ENCODE data around the gene LTBP2.
A peak's percentile ranks its signal among the peaks of the same experiment; 100 is the strongest.

LTBP2 gene

DNA sequence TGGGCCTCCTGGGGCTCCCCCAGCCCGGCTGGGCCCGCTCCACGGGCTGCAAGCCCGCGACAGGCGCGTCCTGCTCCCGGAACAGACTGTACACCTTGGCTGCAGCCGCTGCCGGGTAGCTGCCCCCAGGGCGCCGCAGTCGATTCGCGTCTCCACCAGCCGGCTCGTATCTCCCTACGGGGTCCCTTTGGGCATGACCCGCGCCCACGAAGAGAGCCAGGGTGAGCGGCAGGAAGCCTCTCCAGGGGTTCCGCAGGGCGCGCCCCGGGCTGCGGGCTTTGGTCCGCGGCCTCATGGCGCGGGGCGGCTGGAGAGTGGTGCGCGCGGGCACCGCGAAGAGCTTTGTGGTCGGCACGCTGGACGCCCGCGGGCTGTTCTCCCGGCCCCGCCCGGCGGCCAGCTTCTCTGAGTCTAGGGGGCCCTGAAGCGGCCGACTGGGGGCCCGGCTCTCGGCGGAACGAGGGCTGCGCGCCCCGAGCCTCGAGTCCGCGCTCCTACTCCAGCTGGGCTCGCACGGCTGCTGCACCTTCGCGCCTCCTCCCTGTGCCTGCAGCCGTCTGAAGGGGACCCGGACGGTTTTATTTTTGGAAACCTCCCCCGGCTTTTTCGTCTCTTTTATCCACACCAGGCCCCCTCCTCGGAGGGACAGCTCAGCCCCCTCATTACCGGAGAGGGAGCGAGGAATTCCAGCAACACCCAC is at the start of gene LTBP2:
Gene LTBP2, minus strand, starts transcription at position 588 of the 700 bp plus-strand sequence. Its CDS starts 293 bp downstream, at position 295.
- DNase-seq (ENCODE audit: low read depth), result no peak

- DNase-seq (ENCODE audit: low read depth), result no peak
Observed at GRCh38 chr14:74660863-74661262, 48.8 kb upstream of the LTBP2 start.

DNA sequence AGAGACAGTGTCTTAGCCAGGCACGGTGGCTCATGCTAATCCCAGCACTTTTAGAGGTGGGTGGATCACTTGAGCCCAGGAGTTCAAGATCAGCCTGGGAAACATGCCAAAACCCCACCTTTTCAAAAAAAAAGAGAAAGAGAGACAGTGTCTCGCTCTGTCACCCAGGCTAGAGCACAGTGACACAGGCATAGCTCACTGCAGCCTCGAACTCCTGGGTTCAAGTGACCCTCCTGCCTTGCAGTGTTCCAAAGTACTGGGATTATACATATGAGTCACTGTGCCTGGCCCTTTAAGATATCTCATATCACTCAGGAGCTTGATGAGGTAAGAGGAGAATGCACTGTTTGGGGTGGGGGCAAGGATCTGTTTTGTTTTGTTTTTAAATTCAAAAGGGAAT is 48.1 kb upstream of the LTBP2 start:
- DNase-seq (ENCODE audit: low read depth), result no peak

GRCh38 chr14:74658535-74659131 is 46.6 kb upstream of the LTBP2 start:
- DNase-seq (ENCODE audit: low read depth), result no peak

DNA sequence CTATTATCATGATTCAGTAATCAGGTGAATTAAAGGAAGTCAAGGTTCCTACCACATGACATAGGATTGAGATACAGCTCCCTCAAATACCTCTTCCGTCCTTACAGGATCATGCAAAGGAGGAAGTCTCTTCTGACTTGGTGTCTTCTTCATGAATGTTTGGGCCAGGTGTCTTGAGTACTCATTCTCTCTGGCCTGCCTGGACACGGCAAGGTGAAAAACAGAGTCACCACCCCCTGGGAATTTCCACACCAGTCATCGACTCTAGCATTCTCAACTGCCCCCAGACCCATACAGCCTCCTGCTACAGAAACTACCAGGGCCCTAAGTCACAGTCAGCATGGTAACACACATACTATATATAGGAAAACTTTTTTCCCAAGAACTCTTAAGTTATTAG is 44.9 kb upstream of the LTBP2 start:
- no peak for DNase-seq (ENCODE audit: low read depth)

- no peak for DNase-seq (ENCODE audit: low read depth)
Observed at GRCh38 chr14:74655599-74656395, 43.8 kb upstream of the LTBP2 start.

DNA sequence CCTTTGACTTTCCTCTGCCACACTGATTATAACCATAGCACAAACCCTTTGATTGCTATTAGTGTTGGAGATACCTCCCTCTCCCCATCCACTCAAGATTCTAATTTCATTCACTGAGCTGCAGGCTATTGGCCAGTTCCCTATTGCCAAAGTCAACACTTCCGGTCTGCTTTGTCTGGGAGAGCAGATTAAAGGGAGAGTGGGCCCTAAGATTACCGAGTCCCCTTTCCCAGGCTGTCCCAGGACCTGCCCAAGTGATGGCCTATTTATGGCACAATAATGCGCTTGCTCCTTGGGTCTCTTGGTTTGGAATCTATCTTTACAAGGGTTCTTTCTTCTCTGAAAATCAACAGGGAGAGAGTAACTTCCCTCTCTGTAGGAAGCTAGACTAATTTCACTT is 42.9 kb upstream of the LTBP2 start:
- DNase-seq (ENCODE audit: low read depth), result no peak

DNA sequence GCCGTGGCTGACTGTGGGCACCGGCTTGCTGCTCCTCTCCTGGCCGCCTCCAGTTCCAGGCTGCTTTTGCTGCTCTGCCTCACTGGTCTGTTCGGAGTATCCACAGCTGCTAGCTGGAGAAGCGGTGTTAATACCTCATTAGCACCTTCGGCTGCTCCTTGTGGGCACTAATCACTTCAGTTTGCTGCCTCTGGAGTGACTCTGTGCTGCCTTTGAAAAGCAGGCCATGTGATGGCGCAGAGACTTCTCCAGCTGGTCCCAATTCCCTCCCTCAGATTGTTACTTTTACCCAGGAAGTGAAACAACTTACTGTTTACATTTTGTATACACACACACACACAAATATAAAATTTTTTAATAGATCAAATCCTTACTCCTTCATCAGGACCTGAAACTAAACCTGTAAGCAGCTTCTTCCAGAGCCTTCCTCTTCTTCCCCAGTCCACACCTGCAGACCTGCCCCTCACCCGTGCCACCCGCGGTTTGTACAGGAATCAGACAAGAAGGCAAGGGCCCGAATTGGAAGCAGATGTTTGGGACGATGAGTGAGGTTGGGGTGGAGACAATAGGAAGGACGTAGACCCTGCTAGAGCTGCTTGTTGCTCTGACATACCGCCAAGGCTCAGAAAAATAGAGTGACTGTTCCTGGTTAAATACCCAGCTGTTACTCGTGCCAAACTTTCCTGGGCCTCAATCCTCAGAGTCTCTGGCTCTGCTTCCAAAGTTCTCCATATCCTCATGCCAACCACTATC is 41.5 kb upstream of the LTBP2 start:
- DNase-seq (ENCODE audit: low read depth), result peak; percentile 60

DNA sequence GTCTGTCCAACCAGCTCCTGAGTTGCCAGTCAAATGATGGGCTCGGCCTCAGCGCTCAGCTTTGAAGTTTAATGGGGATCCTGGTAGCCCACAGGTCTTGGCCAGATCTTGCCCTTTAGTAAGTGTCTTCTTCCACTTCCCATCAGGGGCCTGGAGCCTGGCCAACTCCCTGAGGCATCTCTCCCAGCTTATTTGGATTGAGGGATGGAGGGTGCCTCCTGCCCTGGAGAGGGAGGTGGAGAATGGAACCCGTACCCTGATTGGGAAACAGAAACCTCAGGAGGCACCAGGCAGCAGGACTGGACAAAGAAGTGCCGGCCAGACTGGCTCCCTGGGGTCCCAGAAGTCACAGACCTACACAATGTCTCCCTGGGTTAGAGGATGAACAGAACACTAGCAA is 40.5 kb upstream of the LTBP2 start:
- DNase-seq (ENCODE audit: low read depth), result no peak

- no peak for DNase-seq (ENCODE audit: low read depth)
Observed at GRCh38 chr14:74650927-74651686, 39.1 kb upstream of the LTBP2 start.

DNA sequence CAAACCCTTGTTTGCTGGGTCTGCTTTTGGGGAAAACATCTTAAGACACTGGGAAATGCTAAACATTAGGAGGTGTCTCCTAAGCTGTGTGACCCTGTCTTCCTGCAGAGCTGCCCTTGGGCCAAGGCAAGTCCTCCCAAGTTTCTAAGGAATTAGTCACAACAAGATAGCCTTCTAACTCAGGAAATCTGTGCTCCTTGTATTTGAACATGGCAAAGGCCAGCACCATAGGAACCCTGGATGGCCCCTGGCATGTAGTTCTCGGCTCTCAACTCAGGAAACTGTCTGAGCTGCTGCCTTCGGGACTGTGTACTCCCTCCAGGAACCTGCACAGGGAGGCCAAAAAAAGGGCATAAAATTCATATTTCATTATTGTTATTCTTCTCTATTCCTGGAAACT is 37.6 kb upstream of the LTBP2 start:
- DNase-seq (ENCODE audit: low read depth), result no peak

DNA sequence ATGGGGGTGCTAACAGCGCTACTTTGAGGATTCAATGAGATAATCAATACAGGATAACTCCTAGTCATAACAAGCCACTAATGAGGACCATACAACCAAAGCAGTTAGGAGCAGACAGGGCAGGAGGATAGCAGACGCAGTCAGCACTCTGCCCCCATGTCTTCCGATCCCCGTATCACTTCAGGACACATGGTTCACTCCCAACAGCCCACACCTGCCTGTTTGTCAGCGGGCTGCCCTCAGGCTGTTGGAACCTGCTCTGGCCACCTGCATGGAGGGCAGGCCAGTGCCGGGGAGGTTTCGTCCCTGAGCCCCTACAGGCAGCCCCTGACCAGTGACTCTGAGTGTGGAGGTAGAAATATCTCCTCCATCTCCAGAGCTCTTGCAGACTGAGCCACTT is 37.1 kb upstream of the LTBP2 start:
- DNase-seq (ENCODE audit: low read depth), result no peak

GRCh38 chr14:74648601-74649000 is 36.6 kb upstream of the LTBP2 start:
- DNase-seq (ENCODE audit: low read depth), result no peak

DNA sequence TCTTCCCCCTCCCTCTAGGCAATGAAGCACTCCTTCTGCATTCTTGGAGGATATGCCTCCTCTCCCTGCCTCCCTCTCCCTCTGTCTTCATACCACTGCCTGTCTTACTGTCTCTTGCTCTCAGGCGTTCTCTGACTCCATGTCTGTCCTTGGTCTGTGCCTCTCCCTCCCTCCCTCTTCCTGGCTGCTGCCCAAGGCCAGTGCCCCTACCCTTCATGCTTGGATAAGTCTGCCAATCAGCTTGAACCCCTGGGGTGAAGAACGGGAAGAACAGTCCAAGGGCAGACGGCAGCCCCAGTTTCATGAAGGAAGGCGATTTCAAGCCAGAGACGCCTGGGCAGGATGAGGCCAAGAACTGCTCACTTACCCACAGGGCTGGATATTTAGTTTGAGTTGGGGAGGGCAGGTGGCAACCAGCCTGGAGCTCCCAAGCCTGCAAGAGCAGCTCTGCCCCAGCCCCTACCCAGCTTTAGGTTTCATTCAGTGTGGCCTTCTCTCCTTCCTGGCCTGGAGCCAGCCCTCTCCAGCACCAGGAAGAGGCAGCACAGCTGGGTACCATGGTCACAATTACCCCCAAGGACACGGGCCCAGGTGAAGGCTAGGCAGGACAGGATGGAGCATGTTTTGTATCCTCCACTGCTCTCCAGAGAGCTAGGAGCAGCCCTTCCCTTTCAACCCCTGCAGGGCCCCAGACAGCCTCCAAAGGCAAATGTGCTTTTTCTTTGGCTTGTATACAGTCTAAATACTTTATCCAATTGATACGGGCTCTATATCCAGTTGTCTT is 35.8 kb upstream of the LTBP2 start:
- no peak for DNase-seq (ENCODE audit: low read depth)

- no peak for DNase-seq (ENCODE audit: low read depth)
Observed at GRCh38 chr14:74647061-74647677, 35.1 kb upstream of the LTBP2 start.

- no peak for DNase-seq (ENCODE audit: low read depth)
Observed at GRCh38 chr14:74645756-74646470, 33.9 kb upstream of the LTBP2 start.

DNA sequence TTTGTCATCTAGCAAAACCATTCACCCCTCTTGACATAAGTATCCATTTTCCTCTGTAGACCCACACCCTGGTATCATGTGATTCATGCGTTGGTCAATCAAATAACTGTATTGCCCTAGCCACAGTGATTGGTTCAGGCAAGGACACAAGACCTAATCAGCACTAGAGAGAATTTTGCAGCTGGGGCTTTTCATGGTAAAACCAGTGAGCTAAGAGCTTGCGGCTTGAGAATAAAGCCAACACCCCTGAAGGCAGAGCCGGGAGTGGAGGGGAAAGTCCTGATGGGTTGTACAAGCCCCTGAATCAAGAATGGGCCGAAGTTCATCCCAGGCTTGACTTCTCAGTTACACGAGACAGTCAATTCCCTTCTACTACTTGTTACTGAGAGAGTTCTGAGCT is 33.2 kb upstream of the LTBP2 start:
- no peak for DNase-seq (ENCODE audit: low read depth)

- DNase-seq (ENCODE audit: low read depth), result no peak
Observed at GRCh38 chr14:74641601-74642391, 29.8 kb upstream of the LTBP2 start.

- no peak for DNase-seq (ENCODE audit: low read depth)
Observed at GRCh38 chr14:74638966-74639365, 26.9 kb upstream of the LTBP2 start.

All from fibroblast of the conjunctiva (primary cell).